ENCODE measurements around the gene CHST15. TPM values are rescaled to one million over a fixed set of nuclear protein-coding genes. Genes with fewer than 3 reads are reported as not detected.

Gene CHST15
- total and polyA plus RNA-seq, 2 of the 13 experiments (the other 11 are each of a cell fraction or from before 2014, with no cell fraction given) = 1.4 to 94.7 TPM

- H3K4me1 ChIP-seq (ENCODE audit: insufficient read depth, low read length) = peaks cover 30% of the 10 kb centered on the region
- H3K79me2 ChIP-seq (ENCODE audit: insufficient read depth, low read length) = no peaks in the 10 kb centered on the region
- H4K20me1 ChIP-seq (ENCODE audit: insufficient read depth, low read length) = no peaks in the 10 kb centered on the region
- DNase-seq (ENCODE audit: low spot score) (no peak), ATAC-seq (no peak), FAIRE-seq (no peak)
- POLR2A ChIA-PET = no interaction called here
- no peak overlapping the region for H2AFZ ChIP-seq (ENCODE audit: low read length)
- 18% methylated on average over 5 of the region's 5 CpGs for WGBS (ENCODE audit: low lambda C conversion rate)
- no peaks in the 10 kb centered on the region for H3K36me3 ChIP-seq (replicated peaks in 1 of 2; ENCODE audit: control insufficient read depth in 1 of 2, insufficient read depth in 2 of 2, low read length in 2 of 2)
- H3K9me3 ChIP-seq (ENCODE audit: low read length) = no peaks in the 10 kb centered on the region
- H3K9ac ChIP-seq (ENCODE audit: insufficient read depth, low read depth, low read length) = no peak overlapping the region
- in situ Hi-C loops (cut with HindIII; ENCODE audit: extremely low pct_ligation_motif_present, low pct_unique_long_range_greater_than_20kb) (no loop called here), intact Hi-C loops (cut with micrococcal nuclease; ENCODE audit: unreplicated experiment) (no loop called here)
- peaks cover 15 to 67% of the 10 kb centered on the region in 2 experiments for H3K27me3 ChIP-seq (ENCODE audit: control insufficient read depth in 1 of 2, insufficient read depth in 2 of 2, low read length in 2 of 2)
- CTCF ChIA-PET (ENCODE audit: low intra/inter-chr PET ratio, low total read pairs) = no interaction called here
- no peak overlapping the region for H3K4me3 ChIP-seq (replicated peaks in 1 of 3; ENCODE audit: insufficient read depth in 1 of 3, low read depth in 2 of 3, low read length in 3 of 3)
- H3K4me2 ChIP-seq (ENCODE audit: low read depth, low read length) = no peak overlapping the region
- TF ChIP-seq REXO4 (CRISPR knock-in tag; IDR thresholded peaks at IDR 0.05; ENCODE audit: borderline replicate concordance) = no peak
- peak; percentile 97 for TF ChIP-seq GZF1 (CRISPR knock-in tag; IDR thresholded peaks at IDR 0.05)
- no peak for TF ChIP-seq ASH2L (IDR thresholded peaks at IDR 0.05; ENCODE audit: insufficient read length, low read depth, low read length)
- no peak overlapping the region for H3K27ac ChIP-seq (ENCODE audit: extremely low read length, insufficient read depth, low read length)
- BruUV-seq (replicated peaks) = no TSS peak
Observed at GRCh38 chr10:124105594-124105993, 12.2 kb upstream of the CHST15 start.

- FAIRE-seq = no peak
- WGBS (ENCODE audit: low lambda C conversion rate) = 74% methylated on average over 3 of the region's 6 CpGs
- POLR2A ChIA-PET = no interaction called here
Observed at GRCh38 chr10:124105045-124105444, 11.6 kb upstream of the CHST15 start.

More at GRCh38 chr10:124105045-124105444, 11.6 kb upstream of the CHST15 start:
- H3K79me2 ChIP-seq (ENCODE audit: insufficient read depth, low read length) = no peaks in the 10 kb centered on the region
- peaks cover 30% of the 10 kb centered on the region for H3K4me1 ChIP-seq (ENCODE audit: insufficient read depth, low read length)
- no peaks in the 10 kb centered on the region for H4K20me1 ChIP-seq (ENCODE audit: insufficient read depth, low read length)
- H3K36me3 ChIP-seq (replicated peaks in 1 of 2; ENCODE audit: control insufficient read depth in 1 of 2, insufficient read depth in 2 of 2, low read length in 2 of 2) = no peaks in the 10 kb centered on the region
- peaks cover 4% of the 10 kb centered on the region for H3K9me3 ChIP-seq (ENCODE audit: low read length)
- H3K27me3 ChIP-seq (ENCODE audit: control insufficient read depth in 1 of 2, insufficient read depth in 2 of 2, low read length in 2 of 2) = peaks cover 15 to 70% of the 10 kb centered on the region in 2 experiments
- in situ Hi-C loops (cut with HindIII; ENCODE audit: extremely low pct_ligation_motif_present, low pct_unique_long_range_greater_than_20kb) (no loop called here), intact Hi-C loops (cut with micrococcal nuclease; ENCODE audit: unreplicated experiment) (no loop called here)
- no TSS peak for BruUV-seq (replicated peaks)
- H3K4me3 ChIP-seq (replicated peaks in 1 of 3; ENCODE audit: insufficient read depth in 1 of 3, low read depth in 2 of 3, low read length in 3 of 3) = no peak overlapping the region
- CTCF ChIA-PET (ENCODE audit: low intra/inter-chr PET ratio, low total read pairs) = no interaction called here
- DNase-seq (ENCODE audit: low spot score) = no peak
- no peak overlapping the region for H2AFZ ChIP-seq (ENCODE audit: low read length)
- no peak for ATAC-seq
- TF ChIP-seq SRSF1 (optimal IDR thresholded peaks at IDR 0.05; ENCODE audit: low read depth, low read length) (no peak), SIN3B (IDR thresholded peaks at IDR 0.05; ENCODE audit: low read length) (no peak), ZNF263 (CRISPR knock-in tag; IDR thresholded peaks at IDR 0.05) (0 out of 2 replicates have a peak, but pooled peaks have one; percentile 25)
- no peak overlapping the region for H3K9ac ChIP-seq (ENCODE audit: insufficient read depth, low read depth, low read length)
- no peak overlapping the region for H3K27ac ChIP-seq (ENCODE audit: extremely low read length, insufficient read depth, low read length)
- no peak overlapping the region for H3K4me2 ChIP-seq (ENCODE audit: low read depth, low read length)

All from HepG2 (cell line).